Stomach (tissue), 9 donors: ENCODE results near the gene PIWIL4. TPM values are rescaled to one million over a fixed set of nuclear protein-coding genes. Genes with fewer than 3 reads are reported as not detected.

ENCODE experiments used
- DNase-seq, 2 donors: peaks; one replicate each; pipeline versions ENCODE4 v3.0.0 to v3.0.0-alpha.2; 2013 to 2019
- H3K27ac ChIP-seq, 5 donors: fragments of 200-600 bp in 4 of 5; sonication (generic) in 4 of 5; one replicate each; pipeline ENCODE4 v1.5.1; 2013 to 2019; ENCODE audit warnings: mild to moderate bottlenecking in 1 of 5, moderate library complexity in 1 of 5
- H3K27me3 ChIP-seq, 3 donors: fragments of 200-600 bp; sonication (generic); one replicate each; pipeline ENCODE4 v1.5.1; 2017 to 2019; ENCODE audit warnings: mixed run types in 1 of 3
- H3K36me3 ChIP-seq, 4 donors: fragments of 200-600 bp; sonication (generic); 1 replicate in 3 of 4; 2 replicates in 1 of 4; pipeline ENCODE4 v1.5.1; 2016 to 2019
- H3K4me1 ChIP-seq, 4 donors: fragments of 200-600 bp; sonication (generic); one replicate each; pipeline ENCODE4 v1.5.1; 2016 to 2019
- H3K4me3 ChIP-seq, 4 donors: fragments of 200-600 bp; sonication (generic) in 3 of 4; one replicate each; pipeline ENCODE4 v1.5.1; 2016 to 2019; ENCODE audit warnings: mild to moderate bottlenecking in 1 of 4
- H3K9me3 ChIP-seq, 4 donors: fragments of 200-600 bp; sonication (generic); one replicate each; pipeline ENCODE4 v1.5.1; 2016 to 2019
- CTCF ChIP-seq, 7 experiments: fragments of 450-650 bp in 4 of 7; fragments of 200-600 bp in 3 of 7; sonication (generic) in 3 of 7; IDR thresholded peaks; one replicate each; pipeline ENCODE4 v1.5.1; 2016 to 2019; ENCODE audit warnings: antibody characterized with exemption in 7 of 7, control low read depth in 2 of 7, mild to moderate bottlenecking in 1 of 7
- EP300 ChIP-seq: sonication (generic); formaldehyde crosslinking; IDR thresholded peaks from one replicate; pipeline ENCODE4 v1.6.1; 2017; ENCODE audit warnings: antibody characterized with exemption
- POLR2A ChIP-seq, 4 donors: fragments of 450-650 bp; IDR thresholded peaks; one replicate each; pipeline ENCODE4 v1.6.1; 2016; ENCODE audit warnings: antibody characterized with exemption in 4 of 4, control low read depth in 2 of 4, mild to moderate bottlenecking in 1 of 4, moderate library complexity in 1 of 4
- POLR2AphosphoS5 ChIP-seq, 3 donors: sonication (generic); formaldehyde crosslinking; IDR thresholded peaks; one replicate each; pipeline ENCODE4 v1.6.1; 2016; ENCODE audit warnings: antibody characterized with exemption in 3 of 3
- WGBS, 5 donors: extraction: QIAGEN DNeasy Blood & Tissue Kit in 3 of 5; methylation state at CpG; one replicate each; pipeline versions ENCODE4 v1.1.5 to v1.1.7; 2013 to 2018; 5-methylcytosine and 5-hydroxymethylcytosine counted together
- intact Hi-C: fragments of 100-400 bp; cut with DNase I; formaldehyde crosslinking; loops from one replicate; pipeline ENCODE4 v1.15.1; 2023; ENCODE audit warnings: low total_unique reads
- polyA plus RNA-seq, 3 donors: library from polyadenylated mRNA; stranded (reverse); fragments of 200-250 nt; gene quantifications; one replicate each; pipeline ENCODE4 v1.2.3, GENCODE V29; 2013
- total RNA-seq, 5 donors: library from RNA; depleted of rRNA; stranded (reverse); fragments of >200 nt; gene quantifications; one replicate each; pipeline versions ENCODE4 v1.1.0 to v1.2.3, GENCODE V29; 2014 to 2016
- donor health status: healthy with polysubstance abuse.
- donor health status: Bipolar disorder and iron deficiency.
- donor health status: healthy.

PIWIL4 gene
- total and polyA plus RNA-seq, 8 donors: 1.3 to 19.4 (median 4.2) TPM; not detected in 1

DNA sequence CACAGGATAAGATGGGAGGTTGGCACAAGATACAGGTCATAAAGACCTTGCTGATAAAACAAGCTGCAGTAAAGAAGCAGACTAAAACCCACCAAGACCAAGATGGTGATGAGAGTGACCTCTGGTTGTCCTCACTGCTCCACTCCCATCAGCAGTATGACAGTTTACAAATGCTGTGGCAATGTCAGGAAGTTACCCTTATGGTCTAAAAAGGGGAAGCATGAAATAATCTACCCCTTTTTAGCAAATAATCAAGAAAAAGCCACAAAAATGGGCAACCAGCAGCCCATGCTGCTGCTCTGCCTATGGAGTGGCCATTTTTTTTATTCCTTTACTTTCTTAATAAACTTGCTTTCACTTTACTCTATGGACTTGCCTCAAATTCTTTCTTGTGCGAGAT, 8.7 kb upstream of the PIWIL4 start:
- no peaks in the 10 kb centered on the region for H3K36me3 ChIP-seq
- TF ChIP-seq POLR2AphosphoS5 (IDR thresholded peaks at IDR 0.05) (no peak), EP300 (no peak), POLR2A (IDR thresholded peaks at IDR 0.05) (no peak), CTCF (IDR thresholded peaks at IDR 0.05) (no peak)
- intact Hi-C loops: no loop called here
- WGBS, 5 donors: 90 to 96% (median 95%) methylated on average over 1 of the region's 1 CpG
- H3K4me3 ChIP-seq: no peak overlapping the region
- H3K27me3 ChIP-seq: no peaks in the 10 kb centered on the region
- peaks cover 0 to 64% (median 25%) of the 10 kb centered on the region in 4 donors for H3K4me1 ChIP-seq
- no peaks in the 10 kb centered on the region for H3K9me3 ChIP-seq
- DNase-seq: no peak
- H3K27ac ChIP-seq: peak overlapping the region in 1 of 5 donors; percentile 31

DNA sequence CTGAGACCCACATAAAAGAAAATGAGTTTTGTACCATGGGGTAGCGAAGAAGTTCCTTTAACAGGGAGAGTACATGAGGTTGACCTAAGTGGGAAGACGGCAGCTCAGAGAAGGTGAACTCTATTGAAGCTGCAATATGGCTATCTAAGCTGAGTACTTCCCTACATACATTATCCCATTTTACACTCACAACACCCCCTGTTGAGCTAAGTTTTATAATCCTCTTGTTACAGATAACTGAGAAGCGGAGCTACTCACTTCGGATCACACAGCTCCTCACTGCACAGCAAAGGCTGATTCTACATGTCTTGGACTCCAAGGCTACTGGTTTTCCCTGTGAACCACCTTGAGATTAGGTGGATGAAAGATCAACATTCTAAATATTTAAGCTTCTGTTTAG, 8.2 kb upstream of the PIWIL4 start:
- no peak overlapping the region for H3K27ac ChIP-seq
- intact Hi-C loops: no loop called here
- 91 to 98% (median 97%) methylated on average over 4 of the region's 4 CpGs for WGBS, 5 donors
- TF ChIP-seq POLR2A (IDR thresholded peaks at IDR 0.05) (no peak), CTCF (IDR thresholded peaks at IDR 0.05) (no peak), EP300 (no peak), POLR2AphosphoS5 (IDR thresholded peaks at IDR 0.05) (no peak)
- H3K9me3 ChIP-seq: no peaks in the 10 kb centered on the region
- H3K27me3 ChIP-seq: no peaks in the 10 kb centered on the region
- no peaks in the 10 kb centered on the region for H3K36me3 ChIP-seq
- H3K4me1 ChIP-seq: peaks cover 0 to 69% (median 23%) of the 10 kb centered on the region in 4 donors
- H3K4me3 ChIP-seq: no peak overlapping the region
- DNase-seq: no peak

- no peaks in the 10 kb centered on the region for H3K9me3 ChIP-seq
- H3K4me1 ChIP-seq: peaks cover 0 to 70% (median 22%) of the 10 kb centered on the region in 4 donors
- no peak for DNase-seq
- H3K27me3 ChIP-seq: no peaks in the 10 kb centered on the region
- intact Hi-C loops: no loop called here
- WGBS, 5 donors: 81 to 93% (median 85%) methylated on average over 2 of the region's 2 CpGs
- H3K27ac ChIP-seq: peak overlapping the region in 2 of 5 donors; percentile 12 to 41
- no peak for TF ChIP-seq POLR2A (IDR thresholded peaks at IDR 0.05)
- no peak for TF ChIP-seq EP300
- no peak for TF ChIP-seq POLR2AphosphoS5 (IDR thresholded peaks at IDR 0.05)
- no peak for TF ChIP-seq CTCF (IDR thresholded peaks at IDR 0.05)
- no peaks in the 10 kb centered on the region for H3K36me3 ChIP-seq
- H3K4me3 ChIP-seq: no peak overlapping the region
These were observed 7.8 kb upstream of the PIWIL4 start for GRCh38 chr11:94559361-94559760.

DNA sequence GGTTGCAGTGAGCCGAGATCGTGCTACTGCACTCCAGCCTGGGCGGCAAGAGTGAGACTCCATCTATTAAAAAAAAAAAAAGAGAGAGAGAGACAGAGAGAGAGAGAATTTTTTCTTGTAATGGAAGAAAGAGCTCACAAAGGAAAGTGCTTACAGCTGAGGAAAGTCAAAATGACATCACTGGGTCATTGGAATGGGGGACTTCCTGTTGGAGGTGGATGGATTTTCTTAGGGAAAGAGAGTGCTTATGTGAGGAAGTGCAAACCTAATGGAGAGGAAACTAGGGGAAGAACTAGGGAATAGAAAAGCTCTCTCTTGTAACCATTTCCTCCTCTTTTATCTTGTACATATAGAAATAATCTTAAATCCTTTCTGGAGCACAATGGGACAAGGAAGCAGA, 6.3 kb upstream of the PIWIL4 start:
- Histone ChIP-seq H3K36me3 (no peaks in the 10 kb centered on the region), H3K4me1 (peaks cover 0 to 65% (median 21%) of the 10 kb centered on the region in 4 donors), H3K27ac (no peak overlapping the region), H3K9me3 (no peaks in the 10 kb centered on the region), H3K4me3 (no peak overlapping the region), H3K27me3 (no peaks in the 10 kb centered on the region)
- DNase-seq: peak in 1 of 2 donors; percentile 32
- TF ChIP-seq POLR2A (IDR thresholded peaks at IDR 0.05): no peak
- TF ChIP-seq CTCF (IDR thresholded peaks at IDR 0.05): no peak
- TF ChIP-seq POLR2AphosphoS5 (IDR thresholded peaks at IDR 0.05): no peak
- TF ChIP-seq EP300: no peak
- 85 to 100% (median 94%) methylated on average over 3 of the region's 3 CpGs for WGBS, 5 donors
- intact Hi-C loops: no loop called here
